ENCODE measurements around the gene CHTF18.

CHTF18 gene

GRCh38 chr16:776824-777223, 11.6 kb upstream of the CHTF18 start:
- DNase-seq: no peak

DNA sequence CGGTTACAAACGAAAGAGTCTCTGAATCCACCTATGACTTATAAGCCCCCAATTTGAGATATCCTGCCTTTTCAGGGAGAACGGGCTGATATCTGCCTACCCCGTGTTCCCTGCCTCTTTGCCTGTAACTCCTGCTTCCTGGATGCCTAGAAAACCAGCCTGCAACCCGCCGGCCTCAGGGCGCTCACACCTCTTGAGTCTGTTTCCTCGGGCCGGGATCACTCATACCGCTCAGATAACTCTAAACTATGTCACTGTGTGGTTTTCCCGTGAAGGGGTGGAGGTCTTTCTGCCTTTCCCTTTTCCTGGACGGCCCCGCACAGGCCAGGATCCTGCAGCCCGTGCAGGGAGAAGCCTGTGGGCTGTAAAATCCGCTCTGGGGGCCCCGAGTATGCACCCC, 10.6 kb upstream of the CHTF18 start:
- no peak for DNase-seq

- no peak for DNase-seq
Observed at GRCh38 chr16:778447-778846, 10.0 kb upstream of the CHTF18 start.

DNA sequence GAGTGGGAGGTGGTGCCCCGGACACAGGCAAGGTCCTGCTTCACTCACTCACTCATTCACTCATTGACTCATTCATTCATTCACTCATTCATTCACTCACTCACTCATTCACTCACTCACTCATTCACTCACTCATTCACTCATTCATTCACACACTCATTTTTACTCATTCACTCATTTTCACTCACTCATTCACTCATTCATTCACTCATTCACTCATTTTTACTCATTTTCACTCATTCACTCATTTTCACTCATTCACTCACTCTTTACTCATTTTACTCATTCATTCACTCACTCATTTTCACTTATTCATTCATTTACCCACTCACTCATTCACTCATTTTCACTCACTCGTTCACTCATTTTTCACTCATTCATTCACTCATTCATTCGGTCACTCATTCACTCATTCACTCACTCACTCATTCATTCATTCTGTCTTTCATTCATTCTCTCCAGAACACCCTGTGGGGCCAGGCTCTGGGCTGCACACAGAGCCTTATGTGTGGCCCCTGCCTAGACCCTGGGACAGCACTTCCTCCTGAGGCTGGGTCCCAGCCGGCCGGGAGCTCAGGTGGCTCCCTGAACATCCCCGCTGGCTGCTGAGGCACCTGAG, 9.4 kb upstream of the CHTF18 start:
- no peak for DNase-seq

GRCh38 chr16:779561-779960, 8.9 kb upstream of the CHTF18 start:
- DNase-seq: no peak

DNA sequence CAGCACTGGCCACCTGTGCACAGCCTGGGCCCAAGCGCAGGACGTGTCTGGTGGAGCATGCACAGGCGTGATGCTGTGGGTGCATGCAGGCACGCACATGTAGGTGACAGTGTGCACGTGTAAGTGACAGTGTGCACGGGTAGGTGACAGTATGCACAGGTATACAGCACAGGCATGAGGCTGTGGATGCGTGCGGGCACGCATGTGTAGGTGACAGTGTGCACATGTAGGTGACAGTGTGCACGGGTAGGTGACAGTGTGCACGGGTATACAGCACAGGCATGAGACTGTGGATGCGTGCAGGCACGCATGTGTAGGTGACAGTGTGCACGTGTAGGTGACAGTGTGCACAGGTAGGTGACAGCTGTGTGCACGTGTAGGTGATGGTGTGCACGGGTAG, 8.1 kb upstream of the CHTF18 start:
- DNase-seq: no peak

- no peak for DNase-seq
Observed at GRCh38 chr16:781346-782010, 6.9 kb upstream of the CHTF18 start.

DNA sequence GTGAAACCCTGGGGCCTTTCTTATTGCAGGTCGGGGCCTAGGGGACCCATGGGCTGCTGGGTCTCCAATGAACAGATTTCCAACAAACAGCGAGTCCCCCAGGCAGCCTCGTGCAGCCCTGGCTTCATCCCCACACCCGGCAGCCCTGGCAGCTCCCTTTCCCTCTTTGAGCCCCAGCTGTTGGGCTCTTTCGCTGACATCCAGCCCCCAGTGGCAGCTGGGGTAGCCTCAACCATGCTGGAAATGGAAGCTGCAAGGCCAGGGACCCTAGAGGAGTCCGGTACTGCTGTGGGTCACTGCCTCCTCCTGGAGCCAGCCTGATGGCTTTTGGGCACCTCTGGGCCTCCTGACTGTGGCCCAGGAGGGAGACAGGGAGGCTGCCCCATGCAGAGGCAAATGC, 6.2 kb upstream of the CHTF18 start:
- DNase-seq: no peak

- no peak for DNase-seq
Observed at GRCh38 chr16:782766-783403, 5.5 kb upstream of the CHTF18 start.

GRCh38 chr16:783404-784161, 4.8 kb upstream of the CHTF18 start:
- DNase-seq: no peak

GRCh38 chr16:784431-784830, 4.0 kb upstream of the CHTF18 start:
- no peak for DNase-seq

- no peak for DNase-seq
Observed at GRCh38 chr16:785563-786535, 2.6 kb upstream of the CHTF18 start.

GRCh38 chr16:787321-787966, 976 bp upstream of the CHTF18 start:
- DNase-seq: no peak

DNA sequence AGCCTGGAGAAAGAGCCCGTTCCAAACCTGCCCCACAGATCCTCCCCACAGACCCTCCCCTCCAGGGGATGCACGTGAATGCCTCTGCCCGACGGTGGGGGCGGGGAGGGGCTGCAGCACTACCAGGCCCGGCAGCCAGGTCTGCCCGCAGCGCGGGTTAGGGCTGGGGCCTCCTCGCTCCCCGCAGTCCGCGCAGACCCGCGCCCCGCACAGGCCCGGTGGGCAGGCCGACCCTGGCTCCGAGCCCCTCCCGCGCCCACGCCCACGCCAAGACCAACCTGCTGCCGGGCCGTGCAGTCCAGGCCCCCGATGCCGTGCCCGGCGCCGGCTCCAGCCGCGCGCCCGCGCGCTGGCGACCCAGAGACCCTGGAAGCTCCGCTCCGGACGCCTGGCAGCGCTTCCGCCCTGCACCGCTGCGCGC, 432 bp upstream of the CHTF18 start, which contains the start of gene RPUSD1:
TSS of gene RPUSD1 (minus strand) at position 404 of the 421 bp plus-strand sequence. CDS start 644 bp downstream, outside the sequence.
- no peak for DNase-seq

DNA sequence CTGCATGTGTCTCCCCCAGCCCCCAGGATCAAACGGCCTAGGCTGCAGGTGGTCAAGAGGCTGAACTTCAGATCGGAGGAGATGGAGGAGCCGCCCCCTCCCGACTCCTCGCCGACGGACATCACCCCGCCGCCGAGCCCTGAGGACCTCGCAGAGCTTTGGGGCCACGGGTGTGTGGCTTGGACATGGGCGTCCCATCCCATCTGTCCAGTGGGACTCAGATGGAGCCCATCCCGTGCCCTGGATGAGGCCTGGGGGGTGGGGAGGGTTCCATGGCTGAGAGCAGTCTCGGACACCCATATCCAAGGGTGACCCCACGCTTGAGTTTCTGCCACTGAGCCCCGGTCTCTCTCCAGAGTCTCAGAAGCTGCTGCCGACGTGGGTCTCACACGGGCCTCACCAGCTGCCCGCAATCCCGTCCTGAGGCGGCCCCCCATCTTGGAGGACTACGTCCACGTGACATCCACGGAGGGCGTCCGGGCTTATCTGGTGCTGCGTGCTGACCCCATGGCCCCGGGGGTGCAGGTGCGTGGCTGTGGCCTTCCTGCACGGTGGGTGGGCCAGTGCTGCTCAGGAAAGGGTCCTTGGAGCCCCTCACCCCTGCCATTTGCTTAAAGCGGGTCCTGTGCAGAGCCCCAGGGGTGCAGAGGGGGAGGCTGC, 901 bp downstream of the CHTF18 start:
- no peak for DNase-seq

DNA sequence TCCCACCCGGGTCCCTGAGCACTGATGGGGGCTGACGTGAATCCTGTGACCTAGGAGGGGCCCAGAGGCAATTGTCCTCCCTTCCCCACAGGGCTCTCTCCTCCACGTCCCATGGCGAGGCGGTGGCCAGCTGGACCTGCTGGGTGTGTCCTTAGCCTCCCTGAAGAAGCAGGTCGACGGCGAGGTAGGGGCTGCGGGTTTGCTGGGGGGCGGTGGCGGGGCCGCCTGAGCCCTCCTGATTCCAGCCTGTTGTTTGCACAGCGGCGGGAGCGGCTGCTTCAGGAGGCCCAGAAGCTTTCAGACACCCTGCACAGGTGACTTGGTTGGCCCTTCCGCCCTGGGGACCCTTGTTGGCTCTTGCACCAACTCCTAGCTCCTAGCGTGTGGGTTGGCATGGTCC, 1.7 kb downstream of the CHTF18 start:
- DNase-seq: no peak

GRCh38 chr16:791131-791530, 2.7 kb downstream of the CHTF18 start:
- no peak for DNase-seq

DNA sequence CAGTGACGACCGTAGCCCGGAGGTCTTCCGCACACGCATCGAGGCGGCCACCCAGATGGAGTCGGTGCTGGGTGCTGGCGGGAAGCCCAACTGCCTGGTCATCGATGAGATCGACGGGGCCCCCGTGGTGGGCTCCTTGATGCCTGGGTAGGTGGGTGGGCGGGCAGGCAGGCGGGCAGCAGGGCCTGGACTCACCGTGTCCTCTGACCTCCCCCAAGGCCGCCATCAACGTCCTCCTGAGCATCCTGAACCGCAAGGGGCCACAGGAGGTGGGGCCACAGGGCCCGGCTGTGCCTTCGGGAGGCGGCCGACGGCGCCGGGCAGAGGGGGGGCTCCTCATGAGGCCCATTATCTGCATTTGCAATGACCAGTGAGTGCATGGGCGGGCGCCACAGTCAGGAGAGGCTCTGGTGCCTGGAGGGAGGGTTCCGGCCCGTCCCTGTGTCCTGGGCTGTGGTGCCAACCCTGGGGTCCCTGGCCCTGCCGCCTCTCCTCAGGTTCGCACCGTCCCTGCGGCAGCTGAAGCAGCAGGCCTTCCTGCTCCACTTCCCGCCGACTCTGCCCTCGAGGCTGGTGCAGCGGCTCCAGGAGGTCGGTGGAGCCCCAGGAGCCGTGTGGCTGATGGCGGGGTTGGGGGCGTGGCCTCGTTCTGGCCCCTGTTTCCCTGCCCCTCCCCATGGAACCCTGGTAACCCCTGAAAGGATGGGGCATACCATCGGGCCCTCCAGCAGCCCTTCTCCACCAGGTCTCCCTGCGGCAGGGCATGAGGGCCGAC, 4.0 kb downstream of the CHTF18 start:
- no peak for DNase-seq

DNA sequence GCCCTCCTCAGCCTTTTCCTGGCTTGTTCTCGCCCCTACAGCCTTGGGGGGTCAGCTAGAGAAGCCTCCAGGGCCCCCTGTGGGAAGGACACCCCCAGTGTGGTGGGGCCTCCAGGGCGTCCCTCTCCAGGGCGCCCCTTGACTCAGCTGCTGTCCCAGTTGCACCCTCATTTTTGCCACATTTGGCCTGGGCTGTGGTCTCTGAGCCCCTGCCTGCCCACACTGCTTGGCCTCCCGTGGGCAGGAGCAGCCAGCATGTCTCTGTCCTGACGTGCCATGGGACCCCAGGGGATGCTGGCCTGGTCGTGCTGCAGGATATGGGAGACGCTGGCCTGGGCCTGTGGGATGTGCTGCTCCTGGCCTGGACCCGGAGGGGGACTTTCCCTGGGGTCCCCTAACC, 5.0 kb downstream of the CHTF18 start:
- DNase-seq: no peak

DNA sequence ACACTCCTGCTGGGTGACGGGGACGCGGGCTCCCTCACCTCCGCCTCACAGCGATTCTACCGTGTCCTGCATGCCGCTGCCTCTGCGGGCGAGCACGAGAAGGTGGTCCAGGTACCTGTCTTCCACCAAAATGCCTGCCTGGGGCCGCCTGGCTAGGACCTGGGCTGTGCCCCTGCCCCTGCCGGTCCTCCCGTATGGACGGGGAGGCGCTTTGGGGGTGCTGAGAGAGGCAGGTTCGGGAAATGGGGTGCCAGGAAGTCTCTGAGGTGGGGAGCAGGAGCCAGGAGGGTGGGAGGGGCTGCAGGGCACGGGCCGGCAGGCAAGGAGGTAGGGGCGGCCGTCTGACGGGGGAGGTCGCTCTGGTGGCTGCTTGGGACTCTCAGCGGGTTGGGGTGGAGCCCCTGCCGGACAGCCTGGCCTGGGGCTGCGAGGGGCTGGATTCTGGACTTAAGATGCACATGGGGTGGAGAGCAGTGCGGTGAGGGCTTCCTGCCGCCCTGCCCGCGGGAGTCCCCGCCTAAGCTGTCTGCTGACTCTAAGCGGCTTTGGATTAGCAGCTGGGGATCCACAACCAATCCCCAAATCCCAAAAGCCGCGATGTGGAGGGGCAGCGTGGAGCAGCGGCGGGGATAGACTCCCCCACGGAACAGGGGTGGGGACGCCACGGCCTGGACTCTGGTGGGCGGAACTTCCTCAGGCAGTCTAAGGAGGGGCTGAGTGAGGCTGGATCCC, 5.8 kb downstream of the CHTF18 start:
- no peak for DNase-seq
